LNCaP clone FGC (cell line): ENCODE measurements around the gene VSTM5.

ENCODE experiments used
- DNase-seq: peaks from one replicate; pipeline ENCODE4 v3.0.0-alpha.2; 2011; ENCODE audit warnings: low read depth
- H3K4me3 ChIP-seq: 2 replicates; pipeline ENCODE4 v1.5.1; 2011; ENCODE audit warnings: mild to moderate bottlenecking, low read depth, low read length, control low read depth
- TF ChIP-seq, protein P1 (sequence below): IDR thresholded peaks from 2 replicates; pipeline ENCODE4 v1.5.1; 2012; ENCODE audit warnings: mild to moderate bottlenecking; ENCODE audit not compliant: control insufficient read depth, insufficient read depth; ENCODE audit errors: extremely low read depth

VSTM5 gene

DNA sequence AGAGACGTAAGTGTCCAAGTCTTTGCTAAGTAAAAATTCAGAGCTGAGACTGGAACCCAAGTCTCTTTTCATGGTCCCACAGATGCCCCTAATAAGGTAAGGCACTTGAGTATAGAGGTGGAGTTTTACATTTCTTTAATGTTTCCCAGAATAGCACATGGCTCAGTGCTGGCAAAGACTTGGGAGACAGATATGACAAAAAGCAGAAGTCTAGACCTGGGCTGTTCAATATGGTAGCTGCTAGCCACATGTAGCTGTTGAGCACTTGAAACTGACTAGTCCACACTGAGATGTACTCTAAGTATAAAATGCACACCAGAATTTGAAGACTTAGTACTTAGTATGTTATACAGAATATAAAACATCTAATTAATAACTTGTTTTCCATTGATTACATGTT is 17.6 kb downstream of the VSTM5 start:
- TF ChIP-seq, protein P1, sequence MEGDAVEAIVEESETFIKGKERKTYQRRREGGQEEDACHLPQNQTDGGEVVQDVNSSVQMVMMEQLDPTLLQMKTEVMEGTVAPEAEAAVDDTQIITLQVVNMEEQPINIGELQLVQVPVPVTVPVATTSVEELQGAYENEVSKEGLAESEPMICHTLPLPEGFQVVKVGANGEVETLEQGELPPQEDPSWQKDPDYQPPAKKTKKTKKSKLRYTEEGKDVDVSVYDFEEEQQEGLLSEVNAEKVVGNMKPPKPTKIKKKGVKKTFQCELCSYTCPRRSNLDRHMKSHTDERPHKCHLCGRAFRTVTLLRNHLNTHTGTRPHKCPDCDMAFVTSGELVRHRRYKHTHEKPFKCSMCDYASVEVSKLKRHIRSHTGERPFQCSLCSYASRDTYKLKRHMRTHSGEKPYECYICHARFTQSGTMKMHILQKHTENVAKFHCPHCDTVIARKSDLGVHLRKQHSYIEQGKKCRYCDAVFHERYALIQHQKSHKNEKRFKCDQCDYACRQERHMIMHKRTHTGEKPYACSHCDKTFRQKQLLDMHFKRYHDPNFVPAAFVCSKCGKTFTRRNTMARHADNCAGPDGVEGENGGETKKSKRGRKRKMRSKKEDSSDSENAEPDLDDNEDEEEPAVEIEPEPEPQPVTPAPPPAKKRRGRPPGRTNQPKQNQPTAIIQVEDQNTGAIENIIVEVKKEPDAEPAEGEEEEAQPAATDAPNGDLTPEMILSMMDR = no peak
- no peak overlapping the region for H3K4me3 ChIP-seq
- no peak for DNase-seq

DNA sequence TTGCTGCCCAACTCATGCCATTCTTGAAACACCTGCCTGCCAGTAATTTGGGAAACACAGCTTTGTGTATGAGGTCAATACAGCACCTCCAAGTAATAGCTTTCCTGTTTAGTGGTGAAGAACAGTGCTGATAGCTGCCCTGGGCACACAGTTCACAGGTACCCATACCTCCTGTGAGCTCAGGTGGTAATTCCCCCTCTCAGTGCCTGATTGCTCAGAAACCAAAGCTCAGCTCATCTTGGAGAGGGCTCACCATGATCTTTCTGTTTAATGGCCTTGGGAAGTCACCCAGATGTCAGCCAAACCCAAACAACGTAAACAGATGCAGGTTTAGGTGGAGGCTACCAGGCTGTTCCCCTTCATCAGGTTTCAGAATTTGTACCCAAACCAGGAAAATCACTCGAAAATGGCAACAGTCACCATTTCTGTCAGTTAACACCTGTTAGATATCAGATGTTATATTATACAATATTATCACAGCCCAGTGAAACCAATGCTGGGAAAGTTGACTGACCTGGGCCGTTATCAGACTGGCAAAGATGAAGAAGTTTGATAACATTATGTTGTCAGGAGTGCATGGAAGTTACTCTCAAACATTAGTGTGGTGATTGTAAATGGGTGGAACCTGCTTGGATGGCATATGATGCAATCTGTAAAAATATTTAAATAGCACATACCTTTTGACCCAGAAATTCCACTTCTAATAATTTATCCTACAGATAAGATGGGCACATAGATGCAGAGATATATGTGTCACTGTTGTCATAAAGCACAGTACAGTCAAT is 18.9 kb downstream of the VSTM5 start:
- DNase-seq = no peak
- H3K4me3 ChIP-seq = no peak overlapping the region
- TF ChIP-seq, protein P1 = no peak

DNA sequence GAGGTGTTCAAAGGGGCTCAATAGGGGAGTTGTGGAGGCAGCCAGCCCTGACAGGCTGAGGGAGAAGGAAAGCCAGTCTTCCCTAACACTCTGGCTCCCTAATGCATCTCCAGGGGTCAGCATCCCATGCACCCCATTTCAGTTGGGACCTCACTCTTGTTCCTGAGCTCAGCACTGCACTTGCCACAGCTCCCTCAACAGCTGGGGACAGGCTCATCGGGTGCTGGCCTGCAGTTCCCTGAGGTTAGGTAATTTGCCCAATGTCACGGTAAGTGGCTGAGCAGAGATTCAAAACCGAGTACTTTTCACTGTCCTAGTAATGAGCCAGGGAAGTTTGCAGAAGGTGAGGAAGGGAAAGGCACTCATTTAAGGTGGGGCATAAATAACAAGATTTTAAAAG is 20.8 kb downstream of the VSTM5 start:
- TF ChIP-seq, protein P1 = no peak

DNA sequence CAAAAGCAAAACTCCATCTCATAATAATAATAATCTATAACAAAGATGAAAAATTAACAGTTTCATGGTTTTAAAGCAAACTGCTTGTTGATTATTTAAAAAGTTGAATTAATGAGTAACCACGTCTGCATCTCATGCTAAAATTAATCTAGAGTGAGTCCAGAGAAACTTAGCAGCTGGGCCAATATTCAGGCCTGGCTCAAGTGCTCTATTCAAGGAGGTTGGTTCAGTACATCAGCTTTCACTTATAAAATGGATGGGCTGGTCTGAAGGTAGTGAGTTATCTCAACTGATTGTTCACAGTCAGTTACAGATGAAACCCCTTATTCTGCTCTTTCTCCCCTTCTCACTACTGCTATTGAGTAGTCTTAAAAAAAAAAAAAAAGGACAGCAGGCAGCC is 23.1 kb downstream of the VSTM5 start:
- TF ChIP-seq, protein P1 = no peak
- no peak for DNase-seq
- H3K4me3 ChIP-seq = no peak overlapping the region

More for the DNA sequence above, 20.8 kb downstream of the VSTM5 start:
- DNase-seq = no peak
- H3K4me3 ChIP-seq = no peak overlapping the region

DNA sequence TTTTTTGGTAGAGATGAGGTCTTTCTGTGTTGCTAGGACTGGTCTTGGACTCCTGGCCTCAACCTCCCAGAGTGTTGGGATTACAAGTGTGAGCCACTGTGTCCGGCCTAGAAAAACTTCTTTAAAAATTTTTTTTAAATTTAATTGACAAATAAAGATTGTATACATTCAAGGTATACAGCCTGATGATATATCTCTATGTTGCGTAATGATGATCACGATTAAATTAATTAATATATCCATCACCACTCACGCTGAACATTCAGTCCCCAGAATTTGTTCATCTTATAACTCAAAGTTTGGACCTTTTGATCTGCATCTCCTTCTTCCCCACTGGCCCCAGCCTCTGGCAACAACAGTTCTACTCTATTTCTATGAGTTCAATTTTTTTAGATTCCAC is 27.2 kb downstream of the VSTM5 start:
- TF ChIP-seq, protein P1 = no peak
- DNase-seq = no peak
- no peak overlapping the region for H3K4me3 ChIP-seq

DNA sequence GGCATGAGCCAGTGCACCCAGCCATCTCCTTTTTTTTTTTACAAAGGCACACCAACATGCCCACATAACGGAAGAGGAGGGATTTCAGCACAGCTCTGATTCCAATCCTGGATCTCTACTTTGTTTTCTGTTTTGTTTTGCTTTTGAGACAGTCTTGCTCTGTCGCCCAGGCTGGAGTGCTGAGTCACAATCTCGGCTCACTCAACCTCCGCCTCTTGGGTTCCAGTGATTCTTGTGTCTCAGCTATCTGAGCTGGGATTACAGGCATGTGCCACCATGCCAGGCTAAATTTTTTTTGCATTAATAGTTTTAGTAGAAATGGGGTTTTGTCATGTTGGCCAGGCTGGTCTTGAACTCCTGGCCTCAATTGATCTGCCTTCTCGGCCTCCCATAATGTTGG is 28.1 kb downstream of the VSTM5 start:
- DNase-seq = no peak
- TF ChIP-seq, protein P1 = no peak
- no peak overlapping the region for H3K4me3 ChIP-seq

DNA sequence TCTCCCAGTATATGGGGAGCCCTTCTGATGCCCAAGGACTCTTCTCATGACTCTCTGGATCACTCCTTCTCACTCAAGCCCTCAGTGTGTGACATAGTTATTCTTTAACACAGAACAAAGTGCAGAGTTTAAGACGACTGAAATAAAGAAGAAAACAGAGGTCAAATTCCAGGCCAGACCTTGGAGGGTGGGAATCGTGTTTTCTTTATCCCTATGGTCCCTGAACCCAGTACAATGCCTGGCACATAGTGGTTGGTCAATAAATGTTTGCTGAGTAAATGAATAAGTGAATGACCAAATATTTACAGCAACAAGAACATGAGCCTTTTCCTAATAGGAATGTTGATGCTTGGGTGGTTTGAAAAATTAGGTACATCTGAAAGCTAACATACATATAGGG is 28.8 kb downstream of the VSTM5 start:
- H3K4me3 ChIP-seq = no peak overlapping the region
- TF ChIP-seq, protein P1 = no peak
- no peak for DNase-seq
